Right kidney (tissue), 9 donors: Measurements from ENCODE around the gene SNHG17.
A peak's percentile ranks its signal among the peaks of the same experiment; 100 is the strongest.
"Not testable (repeated sequence)": the region's sequence is repeated elsewhere in the genome, so short reads cannot be mapped to it uniquely, and the experiment has no call there.

Experiments
- DNase-seq: peaks from one replicate; pipeline ENCODE4 v3.0.0-alpha.2; 2016
- long read RNA-seq, 8 donors: transcript quantifications; one replicate each; lab custom pipeline, GENCODE V29; 2026

SNHG17 gene
- long read RNA-seq, donor 1, partial matches to known transcripts, result 7 of 8 reads
- long read RNA-seq, donor 1, other reads (novel, unspliced or antisense), result 0 of 8 reads
- long read RNA-seq, donor 2, partial matches to known transcripts, result 10 of 10 reads
- long read RNA-seq, donor 2, other reads (novel, unspliced or antisense), result 0 of 10 reads
- long read RNA-seq, donor 3, partial matches to known transcripts, result 0 of 2 reads
- long read RNA-seq, donor 3, other reads (novel, unspliced or antisense), result 0 of 2 reads
- long read RNA-seq, donor 4, partial matches to known transcripts, result 25 of 25 reads
- long read RNA-seq, donor 4, other reads (novel, unspliced or antisense), result 0 of 25 reads
- long read RNA-seq, donor 5, partial matches to known transcripts, result 19 of 44 reads
- long read RNA-seq, donor 5, other reads (novel, unspliced or antisense), result 24 of 44 reads
- long read RNA-seq, donor 6, partial matches to known transcripts, result 13 of 13 reads
- long read RNA-seq, donor 6, other reads (novel, unspliced or antisense), result 0 of 13 reads
- long read RNA-seq, donor 7, partial matches to known transcripts, result 44 of 57 reads
- long read RNA-seq, donor 7, other reads (novel, unspliced or antisense), result 13 of 57 reads
- long read RNA-seq, donor 8, partial matches to known transcripts, result 0 of 7 reads
- long read RNA-seq, donor 8, other reads (novel, unspliced or antisense), result 6 of 7 reads

DNA sequence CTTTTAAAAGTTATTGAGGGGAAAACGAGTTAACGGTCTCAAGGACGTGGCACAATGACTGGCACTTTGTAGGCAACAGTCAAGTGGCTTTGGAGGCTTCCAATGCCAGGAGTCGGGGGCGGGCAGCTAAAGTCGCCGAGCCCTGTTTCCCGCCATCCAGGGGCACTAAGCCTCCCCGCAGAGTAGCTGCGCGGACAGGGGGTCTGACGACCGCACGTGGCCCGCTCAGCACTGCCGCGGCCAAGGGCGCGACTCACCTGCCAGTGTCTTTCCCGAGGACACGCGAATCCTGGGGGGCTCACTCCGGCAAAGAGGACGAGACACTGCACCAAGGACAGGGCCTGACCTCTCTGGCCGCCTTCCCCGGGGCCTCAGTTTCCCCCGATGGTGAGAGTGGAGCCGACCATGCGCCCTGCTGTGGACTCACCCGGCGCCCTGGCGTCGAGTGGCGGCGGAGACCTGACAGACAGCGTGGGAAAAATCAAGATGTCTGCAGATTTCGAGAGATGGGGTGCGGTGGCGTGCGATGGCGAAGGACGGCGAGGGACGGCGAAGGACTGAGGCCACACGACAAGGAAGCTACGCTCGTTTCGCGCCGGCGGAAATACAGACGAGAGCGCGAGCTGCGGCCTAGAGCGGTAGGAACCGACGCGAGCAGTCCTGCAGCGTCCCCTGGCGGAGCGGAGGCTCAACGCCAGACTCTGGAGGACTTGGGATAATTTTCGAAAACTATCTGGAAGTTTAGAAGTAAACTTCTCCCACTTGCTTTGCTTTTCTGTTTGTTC lies at the start of gene SNHG17:
TSS of gene SNHG17 (minus strand) at position 559 of the 785 bp plus-strand sequence.
- peak; percentile 86 for DNase-seq

DNA sequence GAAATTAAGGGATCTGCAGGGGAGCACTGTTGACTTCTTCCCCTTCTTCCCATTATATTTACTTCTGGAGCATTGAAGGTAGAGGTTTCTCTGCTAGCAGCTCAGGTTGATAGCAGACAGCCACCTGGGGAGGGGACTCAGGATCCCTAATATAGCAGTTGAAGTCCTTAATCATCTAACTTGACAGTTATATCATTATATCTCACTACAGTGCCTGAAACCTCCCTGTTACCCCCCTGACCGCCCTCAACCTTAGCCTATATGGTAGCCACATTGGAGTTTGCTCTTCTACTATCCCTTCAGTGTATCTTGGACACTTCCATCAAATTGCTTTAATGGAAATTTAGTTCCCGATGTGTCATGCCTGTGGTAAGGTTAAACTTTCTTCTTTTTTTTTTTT lies 44.5 kb upstream of the SNHG17 start:
- no peak for DNase-seq

DNA sequence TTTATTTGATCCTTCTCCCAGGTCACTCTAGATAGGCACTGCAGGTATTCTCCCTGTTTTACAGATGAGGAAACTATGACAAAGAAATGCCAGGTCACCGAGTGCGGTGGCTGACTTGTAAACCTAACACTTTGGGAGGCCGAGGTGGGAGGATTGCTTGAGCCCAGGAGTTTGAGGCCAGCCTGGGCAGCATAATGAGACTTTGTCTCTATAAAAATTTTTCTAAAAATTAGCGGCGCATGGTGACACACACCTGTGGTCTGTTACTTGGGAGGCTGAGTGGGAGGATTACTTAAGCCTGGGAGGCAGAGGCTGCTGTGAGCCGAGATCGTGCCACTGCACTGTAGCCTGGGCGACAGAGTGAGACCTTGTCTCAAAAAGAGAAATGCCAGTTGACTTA lies 42.6 kb upstream of the SNHG17 start:
- DNase-seq, result no peak

DNA sequence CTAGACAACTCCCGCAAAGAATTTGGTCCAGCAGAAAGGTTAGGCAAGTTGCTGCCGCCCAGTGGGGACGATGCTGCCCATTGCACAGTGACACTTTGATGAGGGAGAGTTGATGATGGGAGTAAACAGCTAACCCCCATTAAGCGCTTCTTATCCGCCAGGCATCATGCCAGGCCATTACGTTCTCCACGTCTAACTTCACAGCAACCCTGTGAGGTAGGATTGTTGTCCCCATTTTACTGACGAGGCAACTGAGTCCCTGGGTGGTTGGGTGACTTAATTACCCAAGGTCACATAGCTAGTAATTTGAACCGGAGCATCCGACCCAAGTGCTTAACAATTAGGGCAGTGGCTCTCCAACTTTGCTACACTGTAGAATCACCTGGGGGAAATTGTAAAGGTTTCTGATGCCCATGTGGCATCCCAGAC lies 38.3 kb upstream of the SNHG17 start:
- no peak for DNase-seq

DNA sequence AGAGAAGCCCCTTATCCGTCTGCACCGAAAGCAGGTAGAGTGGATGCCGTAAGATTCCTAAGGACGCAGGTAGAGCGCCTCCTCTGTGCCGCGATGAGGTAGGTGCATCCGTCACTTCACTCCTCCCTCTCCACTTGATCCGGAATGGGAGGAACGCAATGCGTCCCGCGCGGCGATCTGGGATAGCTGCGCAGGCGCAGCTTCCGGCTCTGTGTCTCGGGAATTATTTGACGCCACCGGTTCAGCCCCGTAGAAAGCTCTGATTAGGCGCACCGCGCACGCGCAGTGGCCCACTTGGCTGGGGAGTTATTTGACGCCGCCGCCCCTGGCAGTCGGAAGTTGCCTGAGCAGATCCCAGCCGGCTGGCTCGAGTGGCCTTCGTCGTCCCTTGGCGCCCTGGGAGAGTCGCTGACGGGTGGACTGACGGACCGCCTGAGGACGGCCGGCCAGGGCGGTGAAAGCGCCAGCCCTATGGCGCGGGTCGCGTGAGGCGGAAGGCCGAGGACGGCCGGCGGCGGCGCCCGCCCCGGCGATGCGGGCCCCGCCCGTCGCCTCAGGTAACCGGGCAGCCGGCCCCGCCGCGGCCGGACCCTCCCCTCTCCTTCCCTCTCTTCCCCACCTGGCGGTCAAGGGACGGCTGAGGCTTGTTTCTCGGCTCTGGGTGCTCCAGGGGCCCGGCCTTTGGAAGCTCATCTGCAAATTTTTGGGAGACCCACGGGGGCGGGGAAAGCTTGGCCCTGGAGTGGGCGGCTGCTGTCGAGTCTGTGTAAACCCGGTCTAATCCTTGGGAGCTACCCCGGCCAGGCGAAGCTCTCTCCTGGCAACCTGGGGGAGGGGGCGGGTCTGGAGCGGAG lies 37.6 kb upstream of the SNHG17 start, which contains the start of gene RALGAPB:
TSS of gene RALGAPB (plus strand) at position 331 of the 854 bp plus-strand sequence. CDS start 15,590 bp downstream, outside the sequence.
- DNase-seq, result peak; percentile 95

DNA sequence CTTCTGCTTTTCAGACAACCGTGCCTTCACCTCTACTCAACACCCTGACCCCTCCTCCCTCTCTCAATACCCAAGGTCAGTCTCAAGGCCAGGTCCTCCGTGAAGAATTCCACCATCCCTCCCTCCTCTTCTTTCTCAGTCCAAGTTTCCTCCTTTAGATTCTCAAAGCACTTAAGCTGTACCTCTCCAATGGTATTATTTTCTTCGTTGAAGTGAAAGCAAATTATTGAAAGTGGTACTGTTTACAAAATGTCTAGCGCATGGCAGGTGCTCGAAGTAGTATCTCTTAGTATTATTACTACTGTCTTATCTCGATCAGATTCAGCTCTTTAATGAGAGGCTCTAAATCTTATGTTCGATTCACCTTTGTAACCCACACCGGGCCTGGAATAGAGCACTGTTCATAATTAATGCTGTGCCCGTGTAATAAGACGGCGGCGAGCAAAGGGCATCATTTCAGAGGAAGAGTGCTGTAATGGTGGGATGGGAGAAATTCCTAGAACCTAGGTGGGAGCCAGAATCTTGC lies 36.9 kb upstream of the SNHG17 start:
- no peak for DNase-seq

DNA sequence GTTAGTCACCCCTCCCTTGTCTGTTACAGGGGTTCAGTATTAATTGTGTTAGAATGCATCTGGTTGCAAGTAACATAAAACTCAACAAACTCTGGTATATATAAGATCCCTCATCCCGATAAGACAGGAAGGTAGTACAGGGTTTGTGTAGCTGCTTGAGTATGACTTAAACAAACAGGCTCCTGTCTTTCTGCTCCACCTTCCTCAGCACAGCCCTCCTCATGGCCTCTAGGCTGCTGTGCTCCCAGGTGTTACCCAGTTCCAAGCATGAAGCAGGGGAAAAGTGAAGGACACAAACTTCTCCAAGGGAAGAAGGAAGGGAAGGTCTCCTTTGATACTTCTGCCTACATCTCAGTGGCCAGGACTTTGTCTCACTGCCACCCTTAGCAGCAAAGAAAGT lies 36.1 kb upstream of the SNHG17 start:
- no peak for DNase-seq

DNA sequence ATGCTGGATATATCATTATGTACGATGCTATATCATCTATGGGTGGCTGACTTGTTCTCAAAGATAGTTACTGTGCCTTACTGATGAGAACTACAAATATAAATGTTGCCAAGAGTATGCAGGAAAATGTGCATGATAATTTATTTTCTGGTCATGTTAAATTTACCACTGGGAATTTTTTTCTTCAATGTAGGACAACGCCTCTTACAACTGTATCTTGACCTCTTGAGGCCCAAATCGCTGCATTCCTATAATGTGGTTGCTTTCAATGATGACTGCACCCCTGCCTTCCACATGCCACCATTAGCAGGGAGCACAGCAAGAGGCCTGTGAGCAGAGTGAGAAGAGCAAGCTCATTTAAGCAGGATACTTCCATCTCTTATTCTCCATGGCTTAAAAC lies 31.9 kb upstream of the SNHG17 start:
- no peak for DNase-seq

DNA sequence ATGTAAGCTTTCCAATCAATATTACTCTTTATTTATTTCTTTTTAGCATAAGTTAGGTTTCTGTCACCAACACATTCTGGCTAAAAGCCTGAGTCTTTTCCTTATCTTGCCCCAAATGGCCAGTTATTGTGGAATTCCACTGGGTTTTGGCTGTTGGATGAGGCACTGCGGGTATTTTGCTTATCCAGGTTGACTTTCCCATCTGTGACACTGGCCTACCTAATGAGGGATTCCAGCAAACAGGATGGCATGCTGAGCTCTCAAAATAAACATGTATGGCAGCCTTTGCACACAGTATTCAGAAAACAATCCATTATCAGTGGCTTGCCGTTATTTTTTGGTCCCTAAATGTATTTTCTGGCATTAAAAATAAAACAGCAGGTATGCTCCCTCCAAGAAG lies 31.0 kb upstream of the SNHG17 start:
- DNase-seq, result no peak

DNA sequence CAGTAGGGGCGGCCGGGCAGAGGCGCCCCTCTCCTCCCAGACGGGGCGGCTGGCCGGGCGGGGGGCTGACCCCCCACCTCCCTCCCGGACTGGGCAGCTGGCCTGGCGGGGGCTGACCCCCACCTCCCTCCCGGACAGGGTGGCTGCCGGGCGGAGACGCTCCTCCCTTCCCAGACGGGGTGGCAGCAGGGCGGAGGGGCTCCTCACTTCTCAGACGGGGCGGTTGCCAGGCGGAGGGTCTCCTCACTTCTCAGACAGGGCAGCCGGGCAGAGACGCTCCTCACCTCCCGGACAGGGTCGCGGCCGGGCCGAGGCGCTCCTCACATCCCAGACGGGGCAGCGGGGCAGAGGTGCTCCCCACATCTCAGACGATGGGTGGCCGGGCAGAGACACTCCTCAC lies 26.4 kb upstream of the SNHG17 start:
- not testable (repeated sequence) for DNase-seq

DNA sequence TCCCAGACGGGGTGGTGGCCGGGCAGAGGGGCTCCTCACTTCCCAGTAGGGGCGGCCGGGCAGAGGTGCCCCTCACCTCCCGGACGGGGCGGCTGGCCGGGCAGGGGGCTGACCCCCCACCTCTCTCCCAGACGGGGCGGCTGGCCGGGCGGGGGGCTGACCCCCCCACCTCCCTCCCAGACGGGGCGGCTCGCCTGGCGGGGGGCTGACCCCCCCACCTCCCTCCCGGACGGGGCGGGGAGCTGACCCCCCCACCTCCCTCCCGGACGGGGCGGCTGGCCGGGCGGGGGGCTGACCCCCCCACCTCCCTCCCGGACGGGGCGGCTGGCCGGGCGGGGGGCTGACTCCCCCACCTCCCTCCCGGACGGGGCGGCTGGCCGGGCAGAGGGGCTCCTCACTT lies 26.0 kb upstream of the SNHG17 start:
- not testable (repeated sequence) for DNase-seq

DNA sequence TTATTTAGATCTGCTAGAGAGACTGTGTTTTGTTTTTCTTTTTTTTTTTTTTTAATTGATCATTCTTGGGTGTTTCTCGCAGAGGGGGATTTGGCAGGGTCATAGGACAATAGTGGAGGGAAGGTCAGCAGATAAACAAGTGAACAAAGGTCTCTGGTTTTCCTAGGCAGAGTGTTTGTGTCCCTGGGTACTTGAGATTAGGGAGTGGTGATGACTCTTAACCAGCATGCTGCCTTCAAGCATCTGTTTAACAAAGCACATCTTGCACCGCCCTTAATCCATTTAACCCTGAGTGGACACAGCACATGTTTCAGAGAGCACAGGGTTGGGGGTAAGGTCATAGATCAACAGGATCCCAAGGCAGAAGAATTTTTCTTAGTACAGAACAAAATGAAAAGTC lies 25.5 kb upstream of the SNHG17 start:
- not testable (repeated sequence) for DNase-seq

DNA sequence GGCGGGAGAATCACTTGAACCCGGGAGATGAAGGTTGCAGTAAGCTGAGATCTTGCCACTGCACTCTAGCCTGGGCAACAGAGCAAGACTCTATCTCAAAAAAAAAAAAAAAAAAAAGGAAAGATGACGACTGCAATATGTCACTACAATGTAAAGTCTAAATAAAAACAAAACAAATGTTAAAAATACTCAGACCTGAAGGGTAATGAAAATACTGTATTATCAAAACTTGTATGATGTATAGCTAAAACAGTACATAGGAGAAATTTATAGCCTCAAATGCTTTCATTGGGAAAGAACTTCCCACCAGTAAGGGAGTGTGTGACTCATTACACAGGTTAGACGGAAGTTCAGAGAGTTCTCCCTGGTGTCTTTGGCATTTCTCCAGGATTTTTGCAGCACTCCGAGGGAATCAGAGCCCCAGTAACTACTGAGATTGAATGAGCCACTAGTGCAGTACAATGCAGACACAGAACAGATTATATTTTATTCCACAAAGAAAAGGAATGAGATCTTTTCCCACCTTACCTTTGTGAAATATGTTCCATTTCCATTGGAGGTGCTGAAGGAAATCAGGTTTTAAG lies 25.0 kb upstream of the SNHG17 start:
- DNase-seq, result no peak

DNA sequence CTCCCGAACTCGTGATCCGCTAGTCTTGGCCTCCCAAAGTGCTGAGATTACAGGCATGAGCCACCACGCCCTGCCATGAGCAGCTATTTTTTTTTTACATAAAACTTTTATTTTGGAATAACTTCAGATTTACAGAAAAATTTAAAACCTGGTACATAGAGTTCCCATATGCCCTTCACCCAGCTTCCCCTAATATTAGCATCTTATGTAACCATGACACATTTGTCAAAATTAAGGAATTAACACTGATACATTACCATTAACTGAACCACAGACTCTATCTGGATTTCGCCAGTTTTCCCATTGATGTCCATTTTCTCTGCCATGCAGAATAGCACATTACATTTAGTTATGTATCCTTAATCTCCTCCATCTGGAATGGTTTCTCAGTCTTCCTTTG lies 23.2 kb upstream of the SNHG17 start:
- no peak for DNase-seq

DNA sequence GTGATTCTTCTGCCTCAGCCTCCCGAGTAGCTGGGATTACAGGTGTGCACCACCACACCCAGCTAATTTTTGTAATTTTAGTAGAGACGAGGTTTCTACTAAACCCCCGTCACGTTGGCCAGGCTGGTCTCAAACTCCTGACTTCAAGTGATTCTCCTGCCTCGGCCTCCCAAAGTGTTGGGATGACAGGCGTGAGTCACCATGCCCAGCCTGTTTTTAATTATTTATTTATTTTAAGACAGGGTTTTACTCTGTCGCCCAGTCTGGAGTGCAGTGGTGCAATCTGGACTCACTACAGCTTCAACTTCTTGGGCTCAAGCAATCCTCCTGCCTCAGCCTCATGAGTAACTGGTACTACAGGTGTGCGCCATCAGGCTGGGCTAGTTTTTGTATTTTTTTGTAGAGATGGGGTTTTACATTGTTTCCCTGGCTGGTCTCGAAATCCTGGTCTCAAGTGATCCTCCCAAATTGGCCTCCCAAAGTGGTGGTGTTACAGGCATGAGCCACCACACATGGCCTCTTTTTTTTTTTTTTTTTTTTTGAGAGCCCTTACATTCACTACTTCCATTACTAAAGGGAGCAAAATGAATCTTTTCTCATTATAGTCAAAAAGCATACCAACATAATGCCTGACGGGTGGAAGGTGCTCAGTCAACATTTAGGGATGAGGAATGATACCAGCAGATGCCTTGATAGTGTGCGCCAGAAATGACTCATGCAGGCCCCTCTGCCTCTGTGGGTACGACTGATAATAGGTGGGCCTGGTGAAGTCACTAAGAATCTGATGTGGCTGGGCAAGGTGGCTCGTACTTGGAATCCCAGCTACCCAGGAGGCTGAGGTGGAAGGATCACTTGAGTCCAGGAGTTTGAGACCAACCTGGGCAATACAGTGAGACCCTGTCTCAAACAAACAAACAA lies 19.7 kb upstream of the SNHG17 start:
- no peak for DNase-seq

DNA sequence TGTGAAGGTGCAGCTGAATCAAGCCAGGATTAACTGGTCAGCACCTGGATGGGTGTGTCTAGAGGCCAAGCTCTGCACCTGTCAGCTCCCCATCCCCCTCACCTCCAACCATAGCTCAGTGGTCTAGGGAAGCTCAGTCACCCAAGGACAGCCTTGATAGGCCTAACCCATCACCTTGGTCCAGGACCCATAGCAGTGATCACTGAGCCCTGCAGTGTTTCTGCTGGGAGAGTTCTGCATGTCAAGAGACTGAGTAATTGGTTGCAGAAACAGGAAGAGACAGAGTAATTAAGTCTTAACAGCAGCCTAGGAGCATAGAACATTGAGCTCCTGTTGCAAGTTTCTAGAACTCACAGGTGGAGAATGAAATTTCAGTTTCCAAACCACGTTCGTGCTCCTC lies 18.8 kb upstream of the SNHG17 start:
- DNase-seq, result no peak

DNA sequence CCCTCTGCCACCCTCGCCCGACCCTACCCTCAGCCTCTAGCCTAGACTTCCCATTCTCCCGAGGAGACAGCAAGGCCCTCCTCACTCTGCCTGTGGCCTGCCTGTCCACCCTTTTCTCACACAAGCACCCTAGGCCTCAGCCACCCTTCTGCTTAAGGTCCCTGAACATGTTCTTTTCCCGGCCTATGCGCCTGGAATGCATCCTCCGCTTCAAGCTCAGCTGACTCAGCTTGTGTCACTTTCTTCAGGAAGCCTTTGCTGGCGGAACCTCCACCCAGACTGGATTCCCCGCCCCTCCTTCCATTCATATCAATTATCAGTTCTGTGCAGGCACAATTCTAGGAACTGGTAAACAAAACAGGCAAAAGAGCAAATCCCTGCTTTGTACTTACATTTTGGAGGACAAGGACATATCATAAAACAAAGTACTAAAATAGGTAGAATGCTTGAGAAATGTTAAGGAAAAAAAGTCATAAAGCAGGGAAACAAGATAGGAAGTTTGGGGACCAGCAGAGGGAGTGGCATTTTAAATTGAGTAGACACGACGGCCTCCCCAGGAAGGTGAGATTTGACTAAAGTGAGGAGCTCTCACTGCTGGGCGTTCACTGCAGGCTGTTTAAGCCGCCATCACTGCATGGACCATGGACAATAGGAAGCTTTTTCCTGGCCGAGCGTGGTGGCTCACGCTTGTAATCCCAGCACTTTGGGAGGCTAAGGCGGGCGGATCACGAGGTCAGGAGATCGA lies 17.9 kb upstream of the SNHG17 start:
- no peak for DNase-seq

DNA sequence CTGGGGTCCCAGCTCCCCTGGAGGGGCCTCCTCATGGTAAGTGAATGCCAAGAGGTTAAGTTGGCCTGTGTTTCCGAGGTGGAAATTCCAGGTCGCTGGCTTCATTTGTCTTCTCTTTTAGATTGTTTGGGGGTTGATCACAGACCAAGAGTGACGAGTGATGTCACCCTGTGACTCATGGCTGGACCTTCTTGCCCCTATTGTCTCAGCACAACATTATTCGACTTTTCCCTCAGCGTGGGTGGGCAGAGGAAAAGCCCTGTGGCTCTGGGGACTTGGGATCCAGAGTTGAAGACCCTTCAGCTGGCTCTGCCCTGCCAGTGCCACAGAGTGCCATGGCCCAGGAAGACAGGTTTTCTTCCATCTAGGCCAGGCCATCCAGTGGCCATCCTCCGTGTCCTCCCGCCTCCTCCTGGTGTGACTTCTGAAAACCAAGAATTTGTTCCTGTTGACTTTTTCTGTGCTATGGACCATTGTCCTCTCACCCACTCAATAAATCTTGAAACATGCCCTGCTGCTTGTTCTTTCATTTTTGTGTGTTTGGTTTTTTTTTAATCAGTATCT lies 15.4 kb upstream of the SNHG17 start:
- DNase-seq, result no peak

DNA sequence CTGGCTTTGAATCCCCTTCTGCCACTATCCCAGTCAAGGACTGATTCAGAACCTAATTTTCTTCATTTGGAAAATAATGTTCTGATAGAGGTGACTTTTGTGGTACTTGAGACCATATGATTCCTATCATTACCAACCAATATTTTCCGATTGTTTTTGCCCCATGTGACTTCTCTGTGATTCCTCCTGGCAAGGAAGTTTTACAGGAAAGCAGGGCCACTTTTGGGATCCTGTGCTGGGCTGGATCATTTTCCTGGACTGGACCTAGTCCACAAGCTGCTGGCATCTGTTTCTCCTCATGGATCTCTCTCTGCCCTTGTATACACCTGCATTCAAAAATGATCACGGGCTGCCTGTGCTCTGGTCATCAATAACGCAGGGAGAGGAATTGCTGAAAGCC lies 13.9 kb upstream of the SNHG17 start:
- no peak for DNase-seq
